Mesothelial cell of epicardium (in vitro differentiated cells): ENCODE results near the gene DOCK4. TPM values are rescaled to one million over a fixed set of nuclear protein-coding genes. Genes with fewer than 3 reads are reported as not detected.

Source experiments
- DNase-seq, 2 experiments: peaks; one replicate each; pipeline ENCODE4 v3.0.0; 2021; ENCODE audit warnings: low spot score in 2 of 2; ENCODE audit not compliant: unreplicated experiment in 2 of 2
- H3K27ac Mint-ChIP-seq: 2 replicates; pipeline ENCODE4 v1.8.0; 2021; ENCODE audit warnings: mixed read lengths
- H3K27me3 Mint-ChIP-seq: 2 replicates; pipeline ENCODE4 v1.8.0; 2021; ENCODE audit warnings: low read depth, mixed read lengths
- H3K36me3 Mint-ChIP-seq: 2 replicates; pipeline ENCODE4 v1.8.0; 2021; ENCODE audit warnings: mixed read lengths
- H3K4me1 Mint-ChIP-seq: 2 replicates; pipeline ENCODE4 v1.8.0; 2021; ENCODE audit warnings: mixed read lengths
- H3K4me3 Mint-ChIP-seq: 2 replicates; pipeline ENCODE4 v1.8.0; 2021; ENCODE audit warnings: mild to moderate bottlenecking, moderate library complexity, mixed read lengths
- H3K9me3 Mint-ChIP-seq: 2 replicates; pipeline ENCODE4 v1.8.0; 2021; ENCODE audit warnings: mixed read lengths
- CTCF ChIP-seq: fragments of 200-600 bp; sonication (generic); IDR thresholded peaks from one replicate; pipeline ENCODE4 v1.5.0; 2021; ENCODE audit warnings: antibody characterized with exemption; ENCODE audit not compliant: unreplicated experiment
- total RNA-seq: library from RNA; stranded (reverse); gene quantifications from 3 replicates; pipeline ENCODE4 v1.2.1, GENCODE V29; 2021

The DOCK4 gene
- total RNA-seq, 1 donor from 2014 or later = 27.7 TPM

DNA sequence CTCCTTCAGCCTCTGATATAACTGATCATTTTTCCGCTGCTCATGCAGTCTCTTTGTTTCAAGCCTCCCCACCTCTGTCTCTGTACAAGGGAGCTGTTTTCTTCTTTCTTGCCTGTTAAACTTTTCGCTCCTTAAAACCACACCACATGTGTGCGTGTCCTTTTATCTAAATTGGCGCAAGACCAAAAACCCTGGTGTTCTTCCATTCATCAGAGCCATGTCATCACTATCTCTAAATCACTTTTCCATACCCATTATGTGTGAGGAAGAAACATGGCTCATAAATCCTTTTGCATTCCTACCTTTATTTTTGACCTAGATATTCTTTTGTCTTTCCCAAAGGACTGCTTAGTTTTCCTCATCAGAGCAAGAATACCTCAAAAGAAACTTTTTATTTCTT is 404.9 kb downstream of the DOCK4 start:
- Mint-ChIP-seq H3K27me3 (no peaks in the 10 kb centered on the region), H3K4me1 (peaks cover 15% of the 10 kb centered on the region), H3K4me3 (no peak overlapping the region), H3K27ac (no peak overlapping the region), H3K9me3 (peaks cover 57% of the 10 kb centered on the region), H3K36me3 (peaks cover 55% of the 10 kb centered on the region)
- no peak for TF ChIP-seq CTCF
- no peak for DNase-seq

DNA sequence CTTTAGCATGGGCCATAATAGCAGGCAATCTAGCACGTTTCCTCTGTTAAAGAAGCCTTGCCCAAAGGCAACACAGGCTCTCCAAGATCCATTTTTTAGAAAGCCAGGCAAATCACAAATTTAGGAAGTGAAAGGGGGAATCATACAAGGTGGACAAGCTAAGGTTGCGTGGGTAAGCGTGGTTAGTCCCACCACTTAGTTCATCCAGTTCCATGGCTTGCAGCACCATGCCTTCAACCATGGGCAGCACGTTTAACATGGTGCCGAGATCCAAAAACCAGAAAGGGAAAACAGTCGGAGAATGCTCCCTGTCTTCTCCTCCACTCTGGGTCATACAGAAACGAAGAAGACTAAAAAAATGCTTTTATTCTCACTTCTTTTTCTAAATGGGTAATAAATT is 409.5 kb downstream of the DOCK4 start:
- Mint-ChIP-seq H3K4me1 (peaks cover 3% of the 10 kb centered on the region), H3K27me3 (no peaks in the 10 kb centered on the region), H3K36me3 (peaks cover 77% of the 10 kb centered on the region), H3K27ac (no peak overlapping the region), H3K4me3 (no peak overlapping the region), H3K9me3 (peaks cover 66% of the 10 kb centered on the region)
- TF ChIP-seq CTCF = no peak
- DNase-seq = no peak

- Mint-ChIP-seq H3K27ac (no peak overlapping the region), H3K27me3 (no peaks in the 10 kb centered on the region), H3K9me3 (peaks cover 13% of the 10 kb centered on the region), H3K36me3 (peaks cover 29% of the 10 kb centered on the region), H3K4me3 (no peak overlapping the region), H3K4me1 (peaks cover 46% of the 10 kb centered on the region)
- no peak for DNase-seq
- no peak for TF ChIP-seq CTCF
These were observed 416.3 kb downstream of the DOCK4 start for GRCh38 chr7:111789870-111790269.

DNA sequence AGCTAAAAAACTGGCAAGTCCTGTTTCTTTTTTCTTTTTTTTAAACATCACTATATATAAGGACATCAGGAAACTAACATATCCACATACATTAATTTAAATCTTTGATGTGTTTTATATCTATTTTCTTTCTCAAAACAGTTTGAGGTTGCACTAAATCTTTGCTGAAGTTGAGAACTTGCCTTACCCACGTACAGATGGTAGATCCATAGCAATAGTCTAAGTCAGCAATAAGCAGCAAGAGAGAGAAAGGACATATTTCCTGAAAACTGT is 417.2 kb downstream of the DOCK4 start:
- peak overlapping the region; percentile 36 for H3K27ac Mint-ChIP-seq
- peaks cover 54% of the 10 kb centered on the region for H3K4me1 Mint-ChIP-seq
- peaks cover 20% of the 10 kb centered on the region for H3K36me3 Mint-ChIP-seq
- DNase-seq = no peak
- H3K9me3 Mint-ChIP-seq = peaks cover 4% of the 10 kb centered on the region
- TF ChIP-seq CTCF = no peak
- H3K4me3 Mint-ChIP-seq = no peak overlapping the region
- no peaks in the 10 kb centered on the region for H3K27me3 Mint-ChIP-seq

DNA sequence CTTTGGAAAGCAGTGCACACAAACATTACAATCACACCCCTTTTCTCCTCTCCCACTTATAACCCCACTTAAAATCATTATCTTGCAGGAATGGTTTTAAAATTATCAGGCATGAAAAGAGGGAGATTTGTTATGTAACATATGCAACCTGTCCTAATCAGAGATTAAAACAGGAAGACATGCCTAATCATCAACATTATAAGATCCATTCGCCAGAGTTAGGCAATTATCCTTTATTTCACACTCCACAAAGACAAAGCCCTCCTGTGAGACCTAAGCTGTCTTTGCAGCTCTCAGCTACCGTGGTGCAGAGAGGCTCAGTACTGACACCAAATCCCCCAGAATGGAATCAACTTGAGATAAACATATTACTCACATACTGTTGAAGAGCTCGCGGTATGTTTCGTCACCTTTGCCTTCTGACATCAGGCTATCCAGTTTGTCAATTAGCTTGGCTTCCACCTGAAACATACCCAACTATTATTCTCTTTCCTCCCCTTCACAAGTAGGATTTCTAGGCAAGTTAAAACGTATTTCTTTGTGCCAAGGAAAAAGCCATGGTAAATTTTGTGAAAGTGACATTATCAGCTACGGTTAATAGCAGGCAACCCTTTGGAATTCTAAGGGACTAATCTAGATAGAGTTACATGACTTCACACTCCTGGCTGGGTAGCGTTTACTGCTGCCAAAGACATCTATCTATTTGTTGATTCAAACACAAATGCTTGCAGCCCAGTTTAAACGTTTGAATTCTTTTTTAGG is 417.7 kb downstream of the DOCK4 start:
- TF ChIP-seq CTCF = no peak
- H3K36me3 Mint-ChIP-seq = peaks cover 15% of the 10 kb centered on the region
- peak overlapping the region; percentile 36 for H3K27ac Mint-ChIP-seq
- DNase-seq = no peak
- no peak overlapping the region for H3K4me3 Mint-ChIP-seq
- H3K9me3 Mint-ChIP-seq = no peaks in the 10 kb centered on the region
- H3K27me3 Mint-ChIP-seq = no peaks in the 10 kb centered on the region
- peaks cover 58% of the 10 kb centered on the region for H3K4me1 Mint-ChIP-seq

DNA sequence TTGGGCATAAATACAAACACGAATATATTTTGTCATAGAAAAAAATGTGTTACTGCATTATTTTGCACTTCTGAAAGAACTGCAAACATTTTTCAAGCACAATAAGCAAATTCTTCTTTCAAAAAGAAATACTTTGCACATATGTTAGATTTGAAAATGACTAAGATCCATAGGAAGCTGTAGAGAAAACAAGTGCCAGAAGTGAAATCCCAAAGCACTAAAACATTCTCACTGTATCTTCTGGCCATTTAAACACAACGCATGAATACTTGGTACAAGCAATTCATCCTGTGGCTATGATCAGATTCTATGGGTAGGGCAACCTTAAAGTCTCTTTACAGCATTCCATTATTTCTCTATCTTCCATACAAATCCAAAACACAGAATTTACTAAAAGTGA is 418.5 kb downstream of the DOCK4 start:
- Mint-ChIP-seq H3K27ac (peak overlapping the region; percentile 10), H3K4me3 (no peak overlapping the region), H3K36me3 (peaks cover 9% of the 10 kb centered on the region), H3K4me1 (peaks cover 58% of the 10 kb centered on the region), H3K9me3 (no peaks in the 10 kb centered on the region), H3K27me3 (no peaks in the 10 kb centered on the region)
- DNase-seq = no peak
- no peak for TF ChIP-seq CTCF
